ENCODE measurements around the gene TSNAX. TPM values are rescaled to one million over a fixed set of nuclear protein-coding genes. Genes with fewer than 3 reads are reported as not detected.

TSNAX gene
- total RNA-seq, 1 donor from 2014 or later = 44.1 TPM

GRCh38 chr1:231485029-231485784, 43.3 kb upstream of the TSNAX start:
- TF ChIP-seq CTCF (IDR thresholded peaks at IDR 0.05) = no peak
- Mint-ChIP-seq H3K9me3 (ENCODE audit: unreplicated experiment) (no peaks in the 10 kb centered on the region), H3K4me3 (ENCODE audit: unreplicated experiment) (no peak overlapping the region), H3K36me3 (ENCODE audit: unreplicated experiment) (no peaks in the 10 kb centered on the region), H3K27ac (ENCODE audit: unreplicated experiment) (no peak overlapping the region), H3K4me1 (ENCODE audit: unreplicated experiment) (no peaks in the 10 kb centered on the region), H3K27me3 (ENCODE audit: unreplicated experiment) (peaks cover 5% of the 10 kb centered on the region)
- DNase-seq (ENCODE audit: extremely low spot score, unreplicated experiment) = no peak

- TF ChIP-seq CTCF (IDR thresholded peaks at IDR 0.05) = no peak
- DNase-seq (ENCODE audit: extremely low spot score, unreplicated experiment) = no peak
- Mint-ChIP-seq H3K27me3 (ENCODE audit: unreplicated experiment) (peaks cover 4% of the 10 kb centered on the region), H3K9me3 (ENCODE audit: unreplicated experiment) (no peaks in the 10 kb centered on the region), H3K4me3 (ENCODE audit: unreplicated experiment) (no peak overlapping the region), H3K36me3 (ENCODE audit: unreplicated experiment) (no peaks in the 10 kb centered on the region), H3K27ac (ENCODE audit: unreplicated experiment) (no peak overlapping the region), H3K4me1 (ENCODE audit: unreplicated experiment) (no peaks in the 10 kb centered on the region)
Measured at GRCh38 chr1:231487019-231487418, 41.5 kb upstream of the TSNAX start.

GRCh38 chr1:231487910-231488309, 40.6 kb upstream of the TSNAX start:
- no peaks in the 10 kb centered on the region for H3K4me1 Mint-ChIP-seq (ENCODE audit: unreplicated experiment)
- no peak overlapping the region for H3K27ac Mint-ChIP-seq (ENCODE audit: unreplicated experiment)
- no peaks in the 10 kb centered on the region for H3K36me3 Mint-ChIP-seq (ENCODE audit: unreplicated experiment)
- H3K27me3 Mint-ChIP-seq (ENCODE audit: unreplicated experiment) = peaks cover 3% of the 10 kb centered on the region
- DNase-seq (ENCODE audit: extremely low spot score, unreplicated experiment) = no peak
- no peak overlapping the region for H3K4me3 Mint-ChIP-seq (ENCODE audit: unreplicated experiment)
- no peak for TF ChIP-seq CTCF (IDR thresholded peaks at IDR 0.05)
- no peaks in the 10 kb centered on the region for H3K9me3 Mint-ChIP-seq (ENCODE audit: unreplicated experiment)

GRCh38 chr1:231493421-231494185, 34.9 kb upstream of the TSNAX start:
- H3K4me3 Mint-ChIP-seq (ENCODE audit: unreplicated experiment) = no peak overlapping the region
- no peaks in the 10 kb centered on the region for H3K36me3 Mint-ChIP-seq (ENCODE audit: unreplicated experiment)
- peaks cover 6% of the 10 kb centered on the region for H3K9me3 Mint-ChIP-seq (ENCODE audit: unreplicated experiment)
- no peak overlapping the region for H3K27ac Mint-ChIP-seq (ENCODE audit: unreplicated experiment)
- H3K27me3 Mint-ChIP-seq (ENCODE audit: unreplicated experiment) = peaks cover 2% of the 10 kb centered on the region
- peaks cover 3% of the 10 kb centered on the region for H3K4me1 Mint-ChIP-seq (ENCODE audit: unreplicated experiment)
- TF ChIP-seq CTCF (IDR thresholded peaks at IDR 0.05) = no peak
- DNase-seq (ENCODE audit: extremely low spot score, unreplicated experiment) = no peak

- no peak overlapping the region for H3K4me3 Mint-ChIP-seq (ENCODE audit: unreplicated experiment)
- no peak for TF ChIP-seq CTCF (IDR thresholded peaks at IDR 0.05)
- DNase-seq (ENCODE audit: extremely low spot score, unreplicated experiment) = no peak
- no peaks in the 10 kb centered on the region for H3K36me3 Mint-ChIP-seq (ENCODE audit: unreplicated experiment)
- H3K27me3 Mint-ChIP-seq (ENCODE audit: unreplicated experiment) = no peaks in the 10 kb centered on the region
- peaks cover 3% of the 10 kb centered on the region for H3K4me1 Mint-ChIP-seq (ENCODE audit: unreplicated experiment)
- no peak overlapping the region for H3K27ac Mint-ChIP-seq (ENCODE audit: unreplicated experiment)
- H3K9me3 Mint-ChIP-seq (ENCODE audit: unreplicated experiment) = peaks cover 11% of the 10 kb centered on the region
Measured at GRCh38 chr1:231494439-231495110, 33.9 kb upstream of the TSNAX start.

All from osteocyte (in vitro differentiated cells).